HEK293 (cell line): Measurements from ENCODE around the gene ING5.
"Not testable (repeated sequence)": the region's sequence is repeated elsewhere in the genome, so short reads cannot be mapped to it uniquely, and the experiment has no call there.

Experiments used
- CTCF ChIA-PET: fragments of 350-600 bp; formaldehyde crosslinking; extraction: SDS; loops from one replicate; lab custom pipeline; 2021; ENCODE audit warnings: antibody characterized with exemption; lab: Yijun Ruan, JAX
- POLR2A ChIA-PET: fragments of 300-600 bp; formaldehyde crosslinking; extraction: SDS; loops from one replicate; lab custom pipeline; 2020; ENCODE audit warnings: antibody characterized with exemption, inconsistent platforms; lab: Yijun Ruan, JAX
- H3K27ac ChIP-seq: fragments of 200-500 bp; sonication (Bioruptor generic); 2 replicates; pipeline ENCODE4 v1.5.1; 2014; ENCODE audit warnings: low read depth, low read length, control low read depth, inconsistent platforms; ENCODE audit errors: extremely low read depth
- H3K36me3 ChIP-seq, 2 experiments: fragments of 200-500 bp in 1 of 2; sonication (Bioruptor generic) in 1 of 2; 1 replicate in 1 of 2; 2 replicates in 1 of 2; pipeline ENCODE4 v1.5.1; 2014 to 2017; ENCODE audit warnings: inconsistent platforms in 2 of 2, low read length in 2 of 2; ENCODE audit not compliant: control insufficient read depth in 2 of 2, insufficient read depth in 1 of 2
- H3K4me1 ChIP-seq: fragments of 200-500 bp; sonication (Bioruptor generic); 2 replicates; pipeline ENCODE4 v1.5.1; 2014; ENCODE audit warnings: mild to moderate bottlenecking, low read length, inconsistent platforms; ENCODE audit not compliant: control insufficient read depth, insufficient read depth
- H3K4me3 ChIP-seq: 2 replicates; pipeline ENCODE4 v1.5.1; 2011; ENCODE audit warnings: low read depth, mild to moderate bottlenecking, control low read depth, low read length, moderate library complexity
- H3K9me3 ChIP-seq: fragments of 200-500 bp; sonication (Bioruptor generic); 2 replicates; pipeline ENCODE4 v1.5.1; 2014; ENCODE audit warnings: low read depth, low read length, inconsistent platforms; ENCODE audit not compliant: control insufficient read depth, insufficient read depth
- BCL11A ChIP-seq: fragments of 450-650 bp; formaldehyde crosslinking; IDR thresholded peaks from 2 replicates; pipeline ENCODE4 v1.5.1; 2016; ENCODE audit warnings: low read depth, missing biosample characterization, missing genetic modification characterization
- EGR2 ChIP-seq: fragments of 450-650 bp; formaldehyde crosslinking; IDR thresholded peaks from 2 replicates; pipeline ENCODE4 v1.5.1; 2016; ENCODE audit warnings: low read depth, missing biosample characterization, missing genetic modification characterization
- HOXC10 ChIP-seq: sonication (generic); formaldehyde crosslinking; IDR thresholded peaks from 2 replicates; pipeline ENCODE4 v1.8.1; 2023; ENCODE audit warnings: mild to moderate bottlenecking, missing genetic modification reagents
- KLF10 ChIP-seq: fragments of 450-650 bp; IDR thresholded peaks from 2 replicates; pipeline ENCODE4 v1.5.1; 2018; ENCODE audit warnings: missing biosample characterization, mild to moderate bottlenecking, missing genetic modification characterization
- KLF17 ChIP-seq: fragments of 450-650 bp; formaldehyde crosslinking; IDR thresholded peaks from 2 replicates; pipeline ENCODE4 v1.5.1; 2016; ENCODE audit warnings: missing biosample characterization, missing genetic modification characterization
- OSR2 ChIP-seq: fragments of 450-650 bp; formaldehyde crosslinking; IDR thresholded peaks from 2 replicates; pipeline ENCODE4 v1.5.1; 2016; ENCODE audit warnings: missing biosample characterization, missing genetic modification characterization
- OVOL3 ChIP-seq: fragments of 450-650 bp; formaldehyde crosslinking; IDR thresholded peaks from 2 replicates; pipeline ENCODE4 v1.5.1; 2016; ENCODE audit warnings: missing biosample characterization, missing genetic modification characterization
- SETDB1 ChIP-seq: IDR thresholded peaks from one replicate; pipeline ENCODE4 v1.6.1; 2017; ENCODE audit warnings: mild to moderate bottlenecking, low read length, moderate library complexity, mixed read lengths; ENCODE audit not compliant: insufficient read length
- SP2 ChIP-seq: fragments of 450-650 bp; formaldehyde crosslinking; IDR thresholded peaks from 2 replicates; pipeline ENCODE4 v1.5.1; 2016; ENCODE audit warnings: missing biosample characterization, missing genetic modification characterization
- YY1 ChIP-seq: fragments of 450-650 bp; formaldehyde crosslinking; IDR thresholded peaks from 2 replicates; pipeline ENCODE4 v1.5.1; 2018; ENCODE audit warnings: missing biosample characterization, missing genetic modification characterization
- ZBTB17 ChIP-seq: fragments of 450-650 bp; formaldehyde crosslinking; IDR thresholded peaks from 2 replicates; pipeline ENCODE4 v1.5.1; 2016; ENCODE audit warnings: missing biosample characterization, missing genetic modification characterization
- ZBTB26 ChIP-seq: fragments of 450-650 bp; formaldehyde crosslinking; optimal IDR thresholded peaks from 2 replicates; pipeline ENCODE3; 2016; ENCODE audit warnings: missing biosample characterization, mild to moderate bottlenecking, missing genetic modification characterization
- ZNF10 ChIP-seq: fragments of 450-650 bp; formaldehyde crosslinking; IDR thresholded peaks from 2 replicates; pipeline ENCODE4 v1.5.1; 2017; ENCODE audit warnings: missing biosample characterization, missing genetic modification characterization
- ZNF121 ChIP-seq: fragments of 450-650 bp; formaldehyde crosslinking; IDR thresholded peaks from 2 replicates; pipeline ENCODE4 v1.5.1; 2016; ENCODE audit warnings: missing biosample characterization, missing genetic modification characterization
- ZNF133 ChIP-seq: fragments of 450-650 bp; formaldehyde crosslinking; IDR thresholded peaks from 2 replicates; pipeline ENCODE4 v1.5.1; 2016; ENCODE audit warnings: missing biosample characterization, missing genetic modification characterization
- ZNF140 ChIP-seq: fragments of 450-650 bp; formaldehyde crosslinking; IDR thresholded peaks from 2 replicates; pipeline ENCODE4 v1.5.1; 2016; ENCODE audit warnings: missing biosample characterization, missing genetic modification characterization
- ZNF146 ChIP-seq: fragments of 450-650 bp; formaldehyde crosslinking; IDR thresholded peaks from 2 replicates; pipeline ENCODE4 v1.5.1; 2016; ENCODE audit warnings: missing biosample characterization, missing genetic modification characterization
- ZNF274 ChIP-seq, 2 experiments: fragments of 200-500 bp in 1 of 2; fragments of 450-650 bp in 1 of 2; sonication (Bioruptor generic) in 1 of 2; formaldehyde crosslinking in 1 of 2; IDR thresholded peaks; 2 replicates each; pipeline versions ENCODE4 v1.5.1 to v1.6.1; 2014 to 2016; ENCODE audit warnings: borderline replicate concordance in 1 of 2, inconsistent platforms in 1 of 2, low read length in 1 of 2, missing biosample characterization in 1 of 2, missing genetic modification characterization in 1 of 2
- ZNF280C ChIP-seq: fragments of 450-650 bp; formaldehyde crosslinking; IDR thresholded peaks from 2 replicates; pipeline ENCODE4 v1.5.1; 2016; ENCODE audit warnings: missing biosample characterization, missing genetic modification characterization
- ZNF280D ChIP-seq: fragments of 450-650 bp; formaldehyde crosslinking; IDR thresholded peaks from 2 replicates; pipeline ENCODE4 v1.5.1; 2016; ENCODE audit warnings: missing biosample characterization, missing genetic modification characterization
- ZNF341 ChIP-seq: fragments of 450-650 bp; formaldehyde crosslinking; IDR thresholded peaks from 2 replicates; pipeline ENCODE4; 2016; ENCODE audit warnings: low read depth, missing biosample characterization, missing genetic modification characterization
- ZNF37A ChIP-seq: fragments of 450-650 bp; IDR thresholded peaks from 2 replicates; pipeline ENCODE4 v1.5.1; 2018; ENCODE audit warnings: missing biosample characterization, missing genetic modification characterization
- ZNF416 ChIP-seq: fragments of 450-650 bp; formaldehyde crosslinking; IDR thresholded peaks from 2 replicates; pipeline ENCODE4 v1.5.1; 2016; ENCODE audit warnings: missing biosample characterization, missing genetic modification characterization
- ZNF548 ChIP-seq: fragments of 450-650 bp; formaldehyde crosslinking; IDR thresholded peaks from 2 replicates; pipeline ENCODE4 v1.5.1; 2016; ENCODE audit warnings: missing biosample characterization, missing genetic modification characterization
- ZNF626 ChIP-seq: fragments of 450-650 bp; sonication (Bioruptor Pico); formaldehyde crosslinking; IDR thresholded peaks from 2 replicates; pipeline ENCODE4 v1.5.1; 2018; ENCODE audit warnings: missing biosample characterization, missing genetic modification characterization, inconsistent platforms

Gene ING5

GRCh38 chr2:241759067-241759807, 57.4 kb downstream of the ING5 start:
- ChIA-PET CTCF (interaction anchor here (0.6 kb wide), 1 partner anchor 18 kb away, joined by 4 read pairs; no protein-coding TSS in a partner anchor), POLR2A (no interaction called here)
- peaks cover 2% of the 10 kb centered on the region; the same call in 1 of the 2 replicates for H3K4me1 ChIP-seq
- H3K9me3 ChIP-seq, result no peaks in the 10 kb centered on the region
- no peak for TF ChIP-seq ZNF133 (tag by site-specific recombination)
- TF ChIP-seq ZNF146, result no peak
- no peak for TF ChIP-seq ZBTB17
- TF ChIP-seq ZNF274 (IDR thresholded peaks at IDR 0.05; ENCODE audit: low read length), result no peak
- TF ChIP-seq ZNF274 (tag by site-specific recombination; IDR thresholded peaks at IDR 0.05; ENCODE audit: borderline replicate concordance), result no peak
- no peak for TF ChIP-seq BCL11A (tag by site-specific recombination)
- TF ChIP-seq KLF10, result no peak
- TF ChIP-seq ZNF37A (tag by site-specific recombination), result no peak
- TF ChIP-seq ZNF548 (tag by site-specific recombination), result no peak
- no peak for TF ChIP-seq HOXC10
- no peak for TF ChIP-seq OVOL3 (tag by site-specific recombination)
- no peak for TF ChIP-seq ZNF626 (tag by site-specific recombination)
- no peak for TF ChIP-seq ZNF416 (tag by site-specific recombination)
- no peak for TF ChIP-seq YY1
- TF ChIP-seq ZNF140 (tag by site-specific recombination), result no peak
- no peak for TF ChIP-seq SP2 (tag by site-specific recombination)
- no peak for TF ChIP-seq ZNF341 (tag by site-specific recombination)
- no peak for TF ChIP-seq OSR2 (tag by site-specific recombination)
- no peak for TF ChIP-seq ZBTB26 (tag by site-specific recombination)
- TF ChIP-seq KLF17 (tag by site-specific recombination), result no peak
- no peak for TF ChIP-seq ZNF121 (tag by site-specific recombination)
- no peak overlapping the region for H3K27ac ChIP-seq
- no peak overlapping the region for H3K4me3 ChIP-seq
- peaks cover 0 to 33% of the 10 kb centered on the region in 2 experiments; a peak in 2 of 3 replicates for H3K36me3 ChIP-seq

GRCh38 chr2:241759893-241760292, 58.1 kb downstream of the ING5 start:
- H3K27ac ChIP-seq, POLR2A ChIA-PET: not testable (repeated sequence)

GRCh38 chr2:241760301-241760771, 58.5 kb downstream of the ING5 start:
- no peak overlapping the region for H3K4me3 ChIP-seq
- peaks cover 2% of the 10 kb centered on the region; the same call in 1 of the 2 replicates for H3K4me1 ChIP-seq
- POLR2A ChIA-PET, result no interaction called here
- TF ChIP-seq EGR2 (tag by site-specific recombination), result 0 out of 2 replicates have a peak, but pooled peaks have one; percentile 14
- TF ChIP-seq ZNF280D (tag by site-specific recombination), result 0 out of 2 replicates have a peak, but pooled peaks have one; percentile 59
- peak; percentile 41 for TF ChIP-seq SETDB1
- TF ChIP-seq ZNF10 (tag by site-specific recombination), result peak; percentile 100
- TF ChIP-seq ZNF280C (tag by site-specific recombination), result no peak
- CTCF ChIA-PET, result no interaction called here
- H3K36me3 ChIP-seq, result peaks cover 0 to 32% of the 10 kb centered on the region in 2 experiments; a peak in 2 of 3 replicates
- H3K9me3 ChIP-seq, result no peaks in the 10 kb centered on the region
- no peak overlapping the region for H3K27ac ChIP-seq

More at GRCh38 chr2:241759893-241760292, 58.1 kb downstream of the ING5 start:
- H3K9me3 ChIP-seq, H3K4me1 ChIP-seq, H3K4me3 ChIP-seq: not testable (repeated sequence)
- TF ChIP-seq ZNF10 (tag by site-specific recombination), result peak; percentile 94
- CTCF ChIA-PET, result interaction anchor here (0.6 kb wide), 1 partner anchor 18 kb away, joined by 4 read pairs; no protein-coding TSS in a partner anchor
- peaks cover 0 to 33% of the 10 kb centered on the region in 2 experiments; a peak in 2 of 3 replicates for H3K36me3 ChIP-seq
